OCI-LY1 (cell line): ENCODE data around the gene BBS2.

ENCODE experiments used
- H2AFZ ChIP-seq: fragments of 200-600 bp; sonication (generic), shearing (Covaris generic); 2 replicates; pipeline ENCODE4 v1.6.0; 2014; ENCODE audit warnings: antibody characterized with exemption, mild to moderate bottlenecking, low read length
- H3F3A ChIP-seq: fragments of 200-600 bp; sonication (generic), shearing (Covaris generic); 2 replicates; pipeline ENCODE4 v1.6.0; 2014; ENCODE audit warnings: mild to moderate bottlenecking, antibody characterized with exemption, low read length, moderate library complexity; ENCODE audit not compliant: insufficient read depth
- H3K27ac ChIP-seq: fragments of 200-600 bp; sonication (generic); 2 replicates; pipeline ENCODE4 v1.5.1; 2014; ENCODE audit warnings: low read length, mixed run types, mild to moderate bottlenecking, low read depth; ENCODE audit not compliant: poor library complexity, severe bottlenecking
- H3K27me3 ChIP-seq: fragments of 200-600 bp; sonication (generic); 2 replicates; pipeline ENCODE4 v1.6.0; 2014; ENCODE audit warnings: antibody characterized with exemption, mild to moderate bottlenecking, low read length, moderate library complexity; ENCODE audit not compliant: insufficient read depth
- H3K36me3 ChIP-seq: fragments of 200-600 bp; sonication (generic); 2 replicates; pipeline ENCODE4 v1.6.1; 2014; ENCODE audit warnings: mild to moderate bottlenecking, antibody characterized with exemption, low read length, moderate library complexity, mixed read lengths; ENCODE audit not compliant: insufficient read depth
- H3K4me1 ChIP-seq: fragments of 200-600 bp; sonication (generic); 2 replicates; pipeline ENCODE4 v1.5.1; 2014; ENCODE audit warnings: mild to moderate bottlenecking, low read length, moderate library complexity; ENCODE audit not compliant: insufficient read depth, severe bottlenecking
- H3K4me2 ChIP-seq: fragments of 200-600 bp; sonication (generic), shearing (Covaris generic); 2 replicates; pipeline ENCODE4 v1.6.1; 2014; ENCODE audit warnings: low read length
- H3K4me3 ChIP-seq: fragments of 200-600 bp; sonication (generic); 2 replicates; pipeline ENCODE4 v1.5.1; 2014; ENCODE audit warnings: low read length, low read depth, mild to moderate bottlenecking, mixed read lengths; ENCODE audit not compliant: poor library complexity, severe bottlenecking
- H3K79me2 ChIP-seq: fragments of 200-600 bp; shearing (Covaris generic); 2 replicates; pipeline ENCODE4 v1.6.1; 2016; ENCODE audit warnings: mixed run types, low read length, mixed read lengths; ENCODE audit not compliant: insufficient read depth
- H3K9ac ChIP-seq: fragments of 200-600 bp; sonication (generic), shearing (Covaris generic); 2 replicates; pipeline ENCODE4 v1.6.1; 2014; ENCODE audit warnings: mild to moderate bottlenecking, low read length, mixed read lengths
- H3K9me2 ChIP-seq: fragments of 200-600 bp; sonication (generic), shearing (Covaris generic); 2 replicates; pipeline ENCODE4 v1.6.1; 2014; ENCODE audit warnings: low read depth, mild to moderate bottlenecking, low read length, mixed read lengths
- H3K9me3 ChIP-seq: fragments of 200-600 bp; shearing (Covaris generic); 2 replicates; pipeline ENCODE4 v1.6.1; 2014; ENCODE audit warnings: low read length, mixed read lengths
- H4K20me1 ChIP-seq: fragments of 200-600 bp; sonication (generic), shearing (Covaris generic); 2 replicates; pipeline ENCODE4 v1.6.0; 2016; ENCODE audit warnings: mild to moderate bottlenecking, low read length; ENCODE audit not compliant: insufficient read depth
- CTCF ChIP-seq: fragments of 200-600 bp; sonication (generic), shearing (Covaris generic); IDR thresholded peaks from 2 replicates; pipeline ENCODE4 v1.5.1; 2017; ENCODE audit warnings: mild to moderate bottlenecking, antibody characterized with exemption, low read length, moderate library complexity, mixed read lengths
- EZH2 ChIP-seq: fragments of 200-600 bp; sonication (generic), shearing (Covaris generic); IDR thresholded peaks from 2 replicates; pipeline ENCODE4 v1.8.0; 2017; ENCODE audit warnings: borderline replicate concordance, mixed run types, mild to moderate bottlenecking, antibody characterized with exemption, low read length, moderate library complexity, mixed read lengths

The BBS2 gene

DNA sequence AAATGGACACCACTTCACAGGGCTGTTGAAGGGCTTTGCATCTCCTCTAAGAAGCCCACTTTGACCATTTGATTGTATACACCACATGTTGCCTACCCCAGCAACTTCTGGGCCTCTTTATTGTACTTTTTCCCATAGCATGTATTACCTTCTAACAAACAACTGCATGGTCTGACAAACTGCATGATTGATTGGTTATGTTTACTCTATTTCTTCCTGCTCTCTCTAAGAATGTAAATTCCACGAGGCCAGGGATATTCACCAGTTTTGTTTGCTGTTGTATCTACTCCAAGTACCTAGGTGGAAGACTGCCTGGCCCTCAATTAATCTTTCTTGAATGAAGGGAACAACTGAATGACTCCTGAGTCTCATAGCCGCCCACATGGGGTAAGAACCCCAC is 22.2 kb upstream of the BBS2 start:
- H3K4me1 ChIP-seq = no peaks in the 10 kb centered on the region
- no peaks in the 10 kb centered on the region for H3K79me2 ChIP-seq
- no peak overlapping the region for H3K4me3 ChIP-seq
- no peaks in the 10 kb centered on the region for H3F3A ChIP-seq
- H4K20me1 ChIP-seq = no peaks in the 10 kb centered on the region
- H3K27ac ChIP-seq = no peak overlapping the region
- no peak overlapping the region for H2AFZ ChIP-seq
- H3K4me2 ChIP-seq = no peak overlapping the region
- TF ChIP-seq CTCF (no peak), EZH2 (no peak)
- H3K36me3 ChIP-seq = no peaks in the 10 kb centered on the region
- H3K9me2 ChIP-seq = no peaks in the 10 kb centered on the region
- no peak overlapping the region for H3K9ac ChIP-seq
- no peaks in the 10 kb centered on the region for H3K9me3 ChIP-seq
- no peaks in the 10 kb centered on the region for H3K27me3 ChIP-seq

DNA sequence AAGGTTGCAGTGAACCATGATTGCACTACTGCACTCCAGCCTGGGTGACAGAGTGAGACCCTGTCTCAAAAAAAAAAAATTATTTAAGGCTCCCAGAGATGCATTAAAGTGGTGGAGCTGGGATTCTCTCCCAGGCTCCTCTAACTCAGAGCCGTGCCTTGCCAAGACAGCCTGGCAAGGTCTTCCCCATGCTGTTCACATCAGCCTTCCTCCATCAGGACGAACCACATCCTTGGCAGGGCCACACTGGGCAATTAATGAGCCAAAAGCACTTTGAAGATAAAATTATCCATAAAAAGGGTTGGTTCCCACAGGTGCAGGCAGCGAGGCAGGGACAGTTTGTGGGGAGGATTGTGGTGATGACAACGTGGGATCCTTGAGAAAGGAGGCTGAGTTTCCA is 19.8 kb upstream of the BBS2 start:
- Histone ChIP-seq H2AFZ (no peak overlapping the region), H3K9ac (no peak overlapping the region), H4K20me1 (no peaks in the 10 kb centered on the region), H3K4me3 (no peak overlapping the region), H3K27ac (no peak overlapping the region), H3K9me2 (no peaks in the 10 kb centered on the region), H3K36me3 (no peaks in the 10 kb centered on the region), H3K9me3 (no peaks in the 10 kb centered on the region), H3F3A (no peaks in the 10 kb centered on the region), H3K27me3 (no peaks in the 10 kb centered on the region), H3K4me2 (no peak overlapping the region), H3K4me1 (no peaks in the 10 kb centered on the region), H3K79me2 (no peaks in the 10 kb centered on the region)
- TF ChIP-seq CTCF (no peak), EZH2 (no peak)

- no peaks in the 10 kb centered on the region for H4K20me1 ChIP-seq
- H3K79me2 ChIP-seq = no peaks in the 10 kb centered on the region
Measured at GRCh38 chr16:56538331-56538730, 18.5 kb upstream of the BBS2 start.

More at GRCh38 chr16:56538331-56538730, 18.5 kb upstream of the BBS2 start:
- Histone ChIP-seq H3K9me2 (no peaks in the 10 kb centered on the region), H3K4me2 (no peak overlapping the region), H3K4me3 (no peak overlapping the region), H2AFZ (no peak overlapping the region), H3K36me3 (no peaks in the 10 kb centered on the region), H3F3A (no peaks in the 10 kb centered on the region), H3K9me3 (no peaks in the 10 kb centered on the region), H3K27me3 (no peaks in the 10 kb centered on the region), H3K9ac (no peak overlapping the region), H3K4me1 (no peaks in the 10 kb centered on the region), H3K27ac (no peak overlapping the region)
- TF ChIP-seq CTCF = no peak
